C4-2B (cell line): ENCODE results near the gene GUCY2F.

ENCODE experiments used
- CTCF ChIP-seq: fragments of 450-650 bp; conservative IDR thresholded peaks from 2 replicates; pipeline ENCODE4 v1.5.1; 2017; ENCODE audit warnings: mild to moderate bottlenecking
- ZFX ChIP-seq: fragments of 450-650 bp; IDR thresholded peaks from 2 replicates; pipeline ENCODE4 v1.6.1; 2017

DNA sequence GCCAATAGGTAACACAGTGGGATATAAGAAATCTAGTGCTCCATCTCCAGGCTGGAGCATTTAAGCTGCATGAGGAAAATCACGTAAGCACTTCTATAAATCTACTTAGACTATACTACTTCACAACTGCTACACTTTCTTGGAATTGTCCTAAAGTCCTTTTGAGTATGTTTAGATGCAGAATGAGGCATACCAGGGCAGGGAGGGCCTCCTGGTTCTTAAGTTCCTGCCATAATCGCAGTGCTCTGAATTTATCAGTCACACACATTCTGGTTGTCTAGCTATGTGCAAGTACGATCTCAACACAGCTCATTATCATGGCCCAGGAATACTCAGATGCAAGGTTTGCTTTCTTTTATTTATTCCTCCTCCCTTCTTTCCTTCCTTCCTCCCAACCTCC, 130.3 kb downstream of the GUCY2F start:
- TF ChIP-seq ZFX (no peak), CTCF (no peak)
